ENCODE data around the gene OR6K3.

The OR6K3 gene

DNA sequence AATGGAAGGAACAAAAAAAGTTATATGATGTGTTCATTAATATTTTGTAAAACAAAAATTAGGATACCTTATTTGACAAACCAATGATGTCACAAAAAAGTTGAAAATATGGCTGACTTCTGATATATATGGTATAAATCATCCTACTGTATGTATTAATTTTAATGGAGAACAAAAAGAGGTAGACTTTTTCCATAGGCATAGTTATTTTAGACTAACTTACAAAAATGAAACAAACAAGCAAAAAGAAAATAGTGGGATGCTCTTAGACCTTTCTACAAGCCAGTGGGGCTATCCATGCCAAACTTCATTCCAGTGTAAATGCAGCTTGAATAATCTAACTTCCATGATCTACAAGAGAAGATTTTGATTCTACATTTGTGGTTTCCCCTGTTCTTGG lies 33.5 kb downstream of the OR6K3 start:
- no peak for DNase-seq (ENCODE audit: low read depth in 2 of 2)

DNA sequence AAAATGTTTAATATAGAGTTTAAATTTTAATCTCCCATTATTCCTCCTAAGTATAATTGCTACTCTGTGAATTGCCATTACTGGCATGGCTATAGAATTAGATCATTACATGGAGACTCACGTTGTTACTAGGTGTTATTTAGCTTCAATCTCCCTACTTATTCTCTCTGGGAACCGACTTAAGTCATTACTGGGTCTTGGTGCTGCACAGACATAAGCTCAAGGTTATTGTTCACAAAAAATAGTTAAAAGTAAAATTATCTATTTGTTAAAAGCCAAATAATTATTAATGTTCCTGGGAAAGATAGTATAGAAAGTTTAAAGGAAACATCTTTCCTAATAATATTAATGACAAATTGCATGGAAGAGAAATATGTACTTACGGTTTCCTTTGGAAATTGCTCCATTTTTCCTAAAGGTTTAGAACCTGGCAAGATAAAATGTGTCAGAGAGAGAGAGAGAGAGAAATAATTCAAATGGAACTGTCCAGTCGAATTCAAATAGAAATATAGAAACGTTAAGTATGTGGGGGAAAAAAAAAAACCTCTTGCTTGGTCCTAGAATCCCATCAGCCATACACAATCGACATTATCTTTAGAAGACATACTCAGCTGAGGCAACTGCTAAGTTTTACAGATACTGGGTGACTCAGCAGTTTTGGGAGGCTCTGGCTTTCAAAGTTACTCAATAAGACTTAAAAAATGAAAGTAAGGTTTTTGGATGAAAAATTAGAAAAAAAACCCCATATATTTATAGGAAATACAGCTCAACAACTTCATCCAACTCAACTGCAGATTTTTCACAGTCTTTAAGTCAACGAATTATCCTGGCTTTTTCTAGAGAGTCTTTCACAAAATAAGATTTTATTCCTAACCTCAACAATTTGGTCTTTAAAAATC lies 34.2 kb downstream of the OR6K3 start, which contains the start of gene SPTA1:
SPTA1 (minus strand) TSS at position 605 of the 899 bp plus-strand sequence; CDS start at position 407, 198 bp downstream.
- no peak for DNase-seq (ENCODE audit: low read depth in 2 of 2)

DNA sequence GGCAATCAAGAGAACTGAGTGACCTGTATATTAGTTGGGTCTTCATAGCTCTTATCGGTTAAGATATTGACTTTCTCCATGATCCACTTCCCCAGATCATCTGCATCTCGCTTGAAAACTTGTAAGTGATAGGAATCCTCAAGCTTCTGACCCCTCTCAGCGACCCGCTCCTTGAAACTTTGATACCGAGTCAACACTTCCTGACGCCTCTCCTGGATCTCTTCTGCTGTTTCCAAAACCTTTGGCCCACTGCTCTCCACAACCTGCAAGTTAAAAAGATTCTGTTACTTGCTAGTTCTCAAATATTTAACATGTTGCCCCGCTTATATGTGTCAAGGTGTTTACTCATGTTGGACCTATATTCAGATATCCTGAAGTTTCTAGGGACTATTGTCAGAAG lies 35.4 kb downstream of the OR6K3 start:
- DNase-seq (ENCODE audit: low read depth in 2 of 2), result no peak

DNA sequence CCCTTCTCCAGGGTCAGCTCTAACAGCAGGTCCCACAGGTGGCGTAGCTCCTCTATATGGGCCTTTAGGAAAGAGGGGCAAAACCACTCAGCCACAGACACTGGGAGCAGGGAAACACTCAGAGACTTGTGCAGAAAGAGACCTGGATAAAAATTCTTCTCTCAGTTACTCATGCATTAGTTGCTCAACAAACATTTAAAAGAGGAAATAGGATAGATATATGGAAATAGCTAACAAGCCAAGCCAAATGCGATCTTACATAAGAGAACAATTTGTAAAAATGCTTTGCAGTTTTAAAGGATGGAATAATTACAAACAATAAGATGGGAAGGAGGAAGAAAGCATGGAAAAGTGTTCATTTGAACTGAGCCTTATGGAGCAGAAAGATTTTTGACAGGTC lies 38.9 kb downstream of the OR6K3 start:
- DNase-seq (ENCODE audit: low read depth in 2 of 2), result no peak

DNA sequence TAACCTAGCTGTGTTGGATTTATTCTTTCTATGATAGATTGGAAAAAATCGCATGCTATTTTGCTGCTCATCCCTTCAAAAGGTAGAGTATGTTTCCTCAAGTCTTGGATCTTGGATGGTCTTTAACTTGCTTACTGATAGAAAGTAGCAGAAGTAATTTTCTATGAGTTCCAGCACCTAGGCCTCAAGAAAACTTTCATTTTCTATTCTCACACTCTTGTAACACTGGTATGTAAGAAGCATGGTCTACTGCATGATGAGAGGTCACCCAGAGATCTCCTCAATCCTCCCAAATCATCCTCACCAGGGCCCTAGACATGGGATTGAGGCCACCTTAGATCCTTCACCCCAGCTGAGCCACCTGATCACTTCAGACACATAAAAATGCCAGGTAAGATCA lies 41.2 kb downstream of the OR6K3 start:
- no peak for DNase-seq (ENCODE audit: low read depth in 2 of 2)

DNA sequence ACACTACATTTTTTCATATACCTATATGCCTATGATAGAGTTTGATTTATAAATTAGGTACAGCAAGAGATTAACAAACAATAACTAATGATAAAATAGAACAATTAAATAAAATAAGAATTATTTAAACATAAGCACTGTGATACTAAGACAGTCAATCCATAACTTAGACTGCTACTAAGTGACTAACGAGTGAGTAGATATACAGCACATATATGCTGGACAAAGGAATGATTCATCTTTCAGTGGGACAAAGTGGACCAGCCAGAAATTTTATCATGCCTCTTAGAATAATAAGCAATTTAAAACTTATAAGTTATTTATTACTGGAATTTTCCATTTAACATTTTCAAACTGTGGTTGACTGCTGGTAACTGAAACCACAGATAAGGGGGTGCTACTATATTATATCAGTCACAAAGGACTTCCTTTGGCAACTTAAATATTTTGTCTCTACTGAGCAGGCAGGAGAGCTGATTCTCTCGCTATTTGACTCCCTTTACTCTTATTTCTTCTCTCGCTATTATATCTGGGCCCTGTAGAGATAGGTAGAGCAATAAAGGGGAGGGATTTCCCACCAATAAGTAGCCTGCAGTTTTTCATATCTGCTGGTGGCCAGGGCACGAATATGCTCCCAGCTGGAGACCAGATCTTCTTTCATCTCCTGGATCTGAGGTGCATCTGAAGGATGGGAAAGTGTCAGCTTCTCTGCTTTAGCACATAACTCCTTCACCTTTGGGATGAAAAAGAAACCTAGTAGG lies 44.8 kb downstream of the OR6K3 start:
- DNase-seq (ENCODE audit: low read depth in 2 of 2), result no peak

DNA sequence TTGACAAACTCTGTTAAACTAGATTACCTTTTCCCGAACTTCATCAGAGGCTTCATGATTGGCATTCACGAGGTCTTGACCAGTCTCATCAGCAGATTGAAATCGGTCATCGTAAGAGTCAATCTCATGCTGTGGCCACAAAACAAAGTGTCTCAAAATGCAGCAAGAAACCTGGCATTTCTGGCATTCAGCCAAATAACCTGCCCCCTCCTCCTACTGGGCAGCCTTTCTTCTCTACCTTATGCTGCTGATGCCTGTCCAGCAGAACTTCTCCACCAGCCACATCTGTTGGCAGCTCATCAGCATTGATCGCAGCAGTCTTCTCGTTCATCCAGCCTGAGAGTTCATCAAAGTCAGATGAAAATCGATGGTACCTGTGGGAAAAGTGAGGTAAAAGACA lies 46.2 kb downstream of the OR6K3 start:
- no peak for DNase-seq (ENCODE audit: low read depth in 2 of 2)
